K562 (cell line): ENCODE results near the gene RPL28. TPM values are rescaled to one million over a fixed set of nuclear protein-coding genes. Genes with fewer than 3 reads are reported as not detected.
A peak's percentile ranks its signal among the peaks of the same experiment; 100 is the strongest.

ENCODE experiments used
- ATAC-seq: fragments of 200-7000 bp; cut with Tn5 transposase; 3 replicates; pipeline ENCODE4 v1.9.1; 2020; ENCODE audit warnings: moderate library complexity
- BruUV-seq: library from RNA; stranded (reverse); fragments of 400-500 nt; replicated peaks from 2 replicates; lab custom pipeline; 2021; lab: Mats Ljungman, UMichigan
- CTCF ChIA-PET: fragments of 300-600 bp; formaldehyde crosslinking; extraction: SDS; loops from one replicate; lab custom pipeline; 2021; ENCODE audit warnings: low intra/inter-chr PET ratio; lab: Yijun Ruan, JAX
- POLR2A ChIA-PET: fragments of 300-600, 350-650 bp; sonication (Branson Sonifier 250); formaldehyde crosslinking; extraction: SDS; loops from one replicate; lab custom pipeline; 2021; ENCODE audit warnings: antibody characterized with exemption, inconsistent platforms; lab: Yijun Ruan, JAX
- DNase-seq, 4 experiments: peaks; one replicate each; pipeline versions ENCODE4 v3.0.0 to v3.0.0-alpha.2; 2011 to 2018; ENCODE audit warnings: low spot score in 3 of 4, mixed read lengths in 3 of 4; ENCODE audit errors: extremely low read depth in 1 of 4
- FAIRE-seq: peaks from 2 replicates; lab custom pipeline; 2011; peaks lifted over from hg19 to GRCh38; lab: Jason Lieb, UNC
- H2AFZ ChIP-seq: 2 replicates; pipeline ENCODE4 v1.6.0; 2011; ENCODE audit warnings: low read depth, low read length, control low read depth, inconsistent platforms
- H3K27ac ChIP-seq: fragments of 200-600 bp; 3 replicates; pipeline ENCODE4 v1.8.0; 2011; ENCODE audit warnings: low read depth, mild to moderate bottlenecking, control low read depth, inconsistent platforms, low read length, moderate library complexity, mixed read lengths; ENCODE audit errors: extremely low read depth
- H3K27me3 ChIP-seq, 2 experiments: fragments of 300-600 bp in 1 of 2; 2 replicates in 1 of 2; 3 replicates in 1 of 2; pipeline versions ENCODE4 v1.6.0 to v1.8.0; 2011; ENCODE audit warnings: inconsistent platforms in 2 of 2, low read length in 2 of 2, mild to moderate bottlenecking in 1 of 2, mixed read lengths in 1 of 2, moderate library complexity in 1 of 2; ENCODE audit not compliant: control insufficient read depth in 2 of 2, insufficient read depth in 2 of 2
- H3K36me3 ChIP-seq: fragments of 300-600 bp; 3 replicates; pipeline ENCODE4 v1.8.0; 2011; ENCODE audit warnings: mild to moderate bottlenecking, low read length, inconsistent platforms; ENCODE audit not compliant: control insufficient read depth, insufficient read depth
- H3K4me1 ChIP-seq, 2 experiments: fragments of 200-600 bp in 1 of 2; replicated peaks in 1 of 2; 2 replicates in 1 of 2; 3 replicates in 1 of 2; pipeline versions ENCODE4 v1.5.1 to v1.8.0; 2011; ENCODE audit warnings: inconsistent platforms in 2 of 2, low read length in 2 of 2, mild to moderate bottlenecking in 1 of 2, mixed read lengths in 1 of 2, moderate library complexity in 1 of 2; ENCODE audit not compliant: control insufficient read depth in 2 of 2, insufficient read depth in 2 of 2
- H3K4me2 ChIP-seq: 2 replicates; pipeline ENCODE4 v1.6.1; 2011; ENCODE audit warnings: low read length, control low read depth, inconsistent platforms, mixed read lengths; ENCODE audit not compliant: insufficient read depth
- H3K4me3 ChIP-seq: fragments of 200-600 bp; sonication (generic), shearing (Covaris generic); 2 replicates; pipeline ENCODE4 v1.5.1; 2016; ENCODE audit warnings: control low read depth, inconsistent platforms
- H3K79me2 ChIP-seq: fragments of 200-600 bp; 3 replicates; pipeline ENCODE4 v1.8.0; 2011; ENCODE audit warnings: low read length, inconsistent platforms; ENCODE audit not compliant: control insufficient read depth, insufficient read depth
- H3K9ac ChIP-seq, 2 experiments: 2 replicates each; pipeline versions ENCODE4 v1.6.0 to v1.6.1; 2011; ENCODE audit warnings: low read depth in 2 of 2, low read length in 2 of 2, control low read depth in 1 of 2, inconsistent platforms in 1 of 2, mild to moderate bottlenecking in 1 of 2, mixed read lengths in 1 of 2; ENCODE audit not compliant: insufficient read depth in 1 of 2
- H3K9me1 ChIP-seq: one replicate; pipeline ENCODE4 v1.6.0; 2011; ENCODE audit warnings: inconsistent platforms, mild to moderate bottlenecking, low read length, moderate library complexity; ENCODE audit not compliant: control insufficient read depth, insufficient read depth
- H3K9me3 ChIP-seq: replicated peaks from 2 replicates; pipeline ENCODE4 v1.5.1; 2011; ENCODE audit warnings: low read depth, low read length, inconsistent platforms; ENCODE audit not compliant: control insufficient read depth, insufficient read depth
- H4K20me1 ChIP-seq: replicated peaks from 2 replicates; pipeline ENCODE4 v1.6.1; 2011; ENCODE audit warnings: low read length, inconsistent platforms, mixed read lengths; ENCODE audit not compliant: control insufficient read depth, insufficient read depth
- OTX1 ChIP-seq: fragments of 450-650 bp; formaldehyde crosslinking; IDR thresholded peaks from 2 replicates; pipeline ENCODE4 v1.4.0; 2022; ENCODE audit warnings: mild to moderate bottlenecking
- PCBP2 ChIP-seq: fragments of 200-400 bp; formaldehyde crosslinking; IDR thresholded peaks from 2 replicates; pipeline ENCODE4 v1.6.1; 2018; ENCODE audit warnings: low read length, low read depth, mild to moderate bottlenecking, moderate library complexity; ENCODE audit not compliant: poor library complexity, severe bottlenecking
- WGBS: fragments of 100-300 bp; shearing (Covaris generic); methylation state at CpG from one replicate; pipeline ENCODE4 v1.1.6; 2016; ENCODE audit warnings: low coverage, mixed read lengths; ENCODE audit not compliant: insufficient coverage; ENCODE audit errors: missing lambda C conversion rate; 5-methylcytosine and 5-hydroxymethylcytosine counted together
- in situ Hi-C: fragments of 300-500 bp; cut with MboI; formaldehyde crosslinking; loops from 4 replicates; pipeline ENCODE4 v1.15.0; 2018; ENCODE audit warnings: inconsistent platforms, mixed read lengths
- intact Hi-C: fragments of 100-400 bp; cut with micrococcal nuclease; formaldehyde crosslinking; loops from 2 replicates; pipeline ENCODE4 v1.14.2; 2022
- polyA plus RNA-seq, 8 experiments: library from polyadenylated mRNA; depleted of rRNA in 4 of 8; stranded (reverse) in 5 of 8; unstranded in 3 of 8; fragments of >200 nt; fragmentation: Nextera tagmentation in 2 of 8; fragmentation: Illumina TruSeq in 1 of 8; extraction: Ambion mirVana in 2 of 8; extraction: Trizol in 1 of 8; gene quantifications; 2 replicates each; pipeline versions ENCODE4 v1.2.1 to v1.2.3, GENCODE V29; 2011 to 2014; ENCODE audit warnings: inconsistent platforms in 1 of 8, missing spikeins in 1 of 8
- total RNA-seq, 7 experiments: library from RNA; depleted of rRNA in 6 of 7; stranded (reverse); fragments of >200 nt in 6 of 7; fragmentation: Illumina TruSeq in 2 of 7; extraction: Trizol in 2 of 7; gene quantifications; 2 replicates each; pipeline versions ENCODE4 v1.2.1 to v1.2.3, GENCODE V29; 2011 to 2021; ENCODE audit warnings: low replicate concordance in 1 of 7

RPL28 gene
- total and polyA plus RNA-seq, 9 of the 15 experiments (the other 6 are each of a cell fraction or from before 2014, with no cell fraction given) = 124 to 3,106 (median 622) TPM

DNA sequence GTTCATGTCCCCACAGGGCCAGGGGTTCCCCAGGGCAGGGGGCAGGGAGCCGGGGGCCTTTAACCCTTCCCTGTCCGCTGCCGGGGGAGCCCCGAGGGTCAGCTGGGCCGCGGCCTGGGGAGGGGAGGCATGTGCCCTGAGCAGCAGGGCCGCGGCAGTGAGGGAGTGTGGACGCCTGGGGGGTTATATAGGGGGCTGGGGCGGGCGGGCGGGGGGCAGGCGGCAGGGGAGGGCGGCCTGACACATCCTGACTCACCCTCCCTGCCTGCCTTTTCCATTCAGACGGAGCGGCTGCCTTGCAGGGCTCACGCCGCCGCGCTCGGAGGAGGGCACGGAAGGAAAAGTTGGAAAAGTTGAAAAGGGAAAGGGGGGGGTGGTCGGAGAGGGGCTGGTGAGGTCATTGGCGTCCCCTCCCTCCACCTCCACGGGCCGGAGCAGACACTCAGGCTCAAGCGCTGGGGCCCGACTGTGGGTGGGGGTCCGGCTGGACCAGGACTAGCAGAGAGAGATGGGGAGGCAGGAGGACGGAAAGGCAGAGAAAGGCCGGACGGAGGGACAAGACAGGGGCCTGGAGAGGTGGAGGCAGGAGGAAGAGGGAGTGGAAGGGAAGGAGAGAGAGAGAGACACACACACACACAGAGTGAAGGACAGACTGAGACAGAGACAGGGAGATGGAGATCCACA lies 15.3 kb upstream of the RPL28 start, which contains the start of gene IL11:
Gene IL11 (minus strand): TSS at position 159 of the 684 bp plus-strand sequence. CDS start 153 bp downstream, at position 6.
- Histone ChIP-seq H3K9me3 (no peaks in the 10 kb centered on the region), H3K4me1 (peaks cover 2 to 61% of the 10 kb centered on the region in 2 experiments; a peak in 4 of 5 replicates), H2AFZ (peak within 1 kb of the TSS; percentile 63; the same call in 1 of the 2 replicates)
- ATAC-seq = no peak
- TF ChIP-seq PCBP2 = no peak
- 0 out of 2 replicates have a peak, but pooled peaks have one; percentile 12 for TF ChIP-seq OTX1 (CRISPR knock-in tag)
- TF ChIP-seq, all 486 proteins: peak for 1
- intact Hi-C loops = no loop called here
- Histone ChIP-seq H3K4me3 (peak within 1 kb of the TSS; percentile 19; the same call in 1 of the 2 replicates), H3K36me3 (no peaks in the 10 kb centered on the region), H3K79me2 (no peaks in the 10 kb centered on the region), H3K9ac (peak within 1 kb of the TSS in 1 of 2 experiments; percentile 81; a peak in 2 of 4 replicates), H3K9me1 (no peaks in the 10 kb centered on the region), H4K20me1 (0 out of 2 replicates have a peak, but pooled peaks cover 3% of the 10 kb centered on the region), H3K27me3 (peaks cover 11% of the 10 kb centered on the region in 2 experiments; a peak in 4 of 5 replicates), H3K4me2 (peak within 1 kb of the TSS; percentile 39; the same call in 1 of the 2 replicates), H3K27ac (no peak within 1 kb of the TSS)
- DNase-seq (no peak), FAIRE-seq (peak; percentile 35)
- 27% methylated on average over 8 of the region's 32 CpGs for WGBS
- BruUV-seq = no TSS peak
- in situ Hi-C loops = no loop called here
- ChIA-PET POLR2A (interaction anchor here (0.9 to 2.6 kb wide), 3 partner anchors 10 to 14 kb away, joined by 3 to 12 read pairs (median 4); partner anchors contain the start of gene TMEM238), CTCF (no interaction called here)
